GM23248 (cell line): ENCODE measurements around the gene NMT1. TPM values are rescaled to one million over a fixed set of nuclear protein-coding genes. Genes with fewer than 3 reads are reported as not detected.

ENCODE experiments used
- DNase-seq: peaks from one replicate; pipeline ENCODE4 v3.0.0-alpha.2; 2015
- H2AFZ ChIP-seq: fragments of 200-600 bp; sonication (generic); 2 replicates; pipeline ENCODE4 v1.6.1; 2016; ENCODE audit warnings: antibody characterized with exemption
- H3F3A ChIP-seq: fragments of 200-600 bp; sonication (generic); 2 replicates; pipeline ENCODE4 v1.6.1; 2016; ENCODE audit warnings: mild to moderate bottlenecking, antibody characterized with exemption, mixed run types; ENCODE audit not compliant: insufficient read depth
- H3K27ac ChIP-seq: fragments of 200-600 bp; sonication (generic); 2 replicates; pipeline ENCODE4 v1.5.1; 2016; ENCODE audit warnings: mild to moderate bottlenecking
- H3K27me3 ChIP-seq: fragments of 200-600 bp; sonication (generic); replicated peaks from 2 replicates; pipeline ENCODE4 v1.6.1; 2016; ENCODE audit warnings: mild to moderate bottlenecking; ENCODE audit not compliant: insufficient read depth
- H3K36me3 ChIP-seq: fragments of 200-600 bp; sonication (generic); 2 replicates; pipeline ENCODE4 v1.6.1; 2016; ENCODE audit warnings: low read depth, mild to moderate bottlenecking
- H3K4me1 ChIP-seq: fragments of 200-600 bp; sonication (generic); 2 replicates; pipeline ENCODE4 v1.6.1; 2016; ENCODE audit warnings: mild to moderate bottlenecking; ENCODE audit not compliant: insufficient read depth
- H3K4me2 ChIP-seq: fragments of 200-600 bp; sonication (generic); one replicate; pipeline ENCODE4 v1.6.1; 2016; ENCODE audit warnings: mild to moderate bottlenecking; ENCODE audit not compliant: unreplicated experiment
- H3K4me3 ChIP-seq: fragments of 200-600 bp; sonication (generic); 2 replicates; pipeline ENCODE4 v1.5.1; 2016; ENCODE audit warnings: mild to moderate bottlenecking
- H3K79me2 ChIP-seq: fragments of 200-600 bp; sonication (generic); 2 replicates; pipeline ENCODE4 v1.6.1; 2016; ENCODE audit warnings: mild to moderate bottlenecking; ENCODE audit not compliant: insufficient read depth
- H3K9ac ChIP-seq: fragments of 200-600 bp; sonication (generic); 2 replicates; pipeline ENCODE4 v1.6.1; 2016; ENCODE audit warnings: mild to moderate bottlenecking
- H3K9me2 ChIP-seq: fragments of 200-600 bp; sonication (generic); 2 replicates; pipeline ENCODE4 v1.6.1; 2016; ENCODE audit warnings: mixed run types, mild to moderate bottlenecking, moderate library complexity; ENCODE audit not compliant: insufficient read depth
- H3K9me3 ChIP-seq: fragments of 200-600 bp; sonication (generic); one replicate; pipeline ENCODE4 v1.6.1; 2017; ENCODE audit warnings: low read depth
- H4K20me1 ChIP-seq: fragments of 200-600 bp; sonication (generic); 2 replicates; pipeline ENCODE4 v1.6.0; 2016; ENCODE audit not compliant: insufficient read depth
- EZH2 ChIP-seq: fragments of 200-600 bp; sonication (generic); IDR thresholded peaks from 2 replicates; pipeline ENCODE4 v1.6.1; 2018; ENCODE audit warnings: antibody characterized with exemption, mild to moderate bottlenecking; ENCODE audit not compliant: insufficient read depth, poor library complexity, severe bottlenecking
- EZH2phosphoT487 ChIP-seq: fragments of 200-600 bp; sonication (generic); IDR thresholded peaks from 2 replicates; pipeline ENCODE4 v1.6.1; 2018; ENCODE audit warnings: antibody characterized with exemption, moderate library complexity, mild to moderate bottlenecking, low read depth; ENCODE audit not compliant: insufficient read depth
- WGBS, 2 experiments: methylation state at CpG; one replicate each; pipeline ENCODE4 v1.1.6; 2015 to 2017; ENCODE audit warnings: low lambda C conversion rate in 2 of 2, low coverage in 1 of 2; ENCODE audit errors: missing lambda C conversion rate in 2 of 2; 5-methylcytosine and 5-hydroxymethylcytosine counted together
- in situ Hi-C: fragments of 300-500 bp; cut with MboI; formaldehyde crosslinking; loops from 2 replicates; pipeline ENCODE4 v1.15.0; 2020
- polyA plus RNA-seq: library from polyadenylated mRNA; unstranded; fragments of >200 nt; fragmentation: Nextera tagmentation; extraction: Ambion mirVana; gene quantifications from 2 replicates; pipeline ENCODE4 v1.2.1, GENCODE V29; 2016
- total RNA-seq: library from RNA; depleted of rRNA; stranded (reverse); fragments of >200 nt; shearing (Covaris generic); gene quantifications from 2 replicates; pipeline ENCODE4 v1.2.3, GENCODE V29; 2014

The NMT1 gene
- total and polyA plus RNA-seq, 2 experiments from 2014 or later, result 61.8 to 95.7 TPM

- Histone ChIP-seq H3K9me2 (no peaks in the 10 kb centered on the region), H3K4me3 (no peak overlapping the region), H3K27me3 (no peaks in the 10 kb centered on the region), H3K4me1 (no peaks in the 10 kb centered on the region), H2AFZ (no peak overlapping the region), H3K79me2 (no peaks in the 10 kb centered on the region), H3K4me2 (no peak overlapping the region), H3K9ac (no peak overlapping the region), H3F3A (peaks cover 18% of the 10 kb centered on the region), H3K36me3 (no peaks in the 10 kb centered on the region), H3K27ac (no peak overlapping the region), H4K20me1 (no peaks in the 10 kb centered on the region), H3K9me3 (no peaks in the 10 kb centered on the region)
- 85 to 88% methylated on average over 11 of the region's 11 CpGs for WGBS, 2 experiments
- in situ Hi-C loops, result no loop called here
- DNase-seq, result no peak
- TF ChIP-seq EZH2phosphoT487, result no peak
- TF ChIP-seq EZH2, result no peak
Observed at GRCh38 chr17:45111850-45112249, 50.7 kb downstream of the NMT1 start.

DNA sequence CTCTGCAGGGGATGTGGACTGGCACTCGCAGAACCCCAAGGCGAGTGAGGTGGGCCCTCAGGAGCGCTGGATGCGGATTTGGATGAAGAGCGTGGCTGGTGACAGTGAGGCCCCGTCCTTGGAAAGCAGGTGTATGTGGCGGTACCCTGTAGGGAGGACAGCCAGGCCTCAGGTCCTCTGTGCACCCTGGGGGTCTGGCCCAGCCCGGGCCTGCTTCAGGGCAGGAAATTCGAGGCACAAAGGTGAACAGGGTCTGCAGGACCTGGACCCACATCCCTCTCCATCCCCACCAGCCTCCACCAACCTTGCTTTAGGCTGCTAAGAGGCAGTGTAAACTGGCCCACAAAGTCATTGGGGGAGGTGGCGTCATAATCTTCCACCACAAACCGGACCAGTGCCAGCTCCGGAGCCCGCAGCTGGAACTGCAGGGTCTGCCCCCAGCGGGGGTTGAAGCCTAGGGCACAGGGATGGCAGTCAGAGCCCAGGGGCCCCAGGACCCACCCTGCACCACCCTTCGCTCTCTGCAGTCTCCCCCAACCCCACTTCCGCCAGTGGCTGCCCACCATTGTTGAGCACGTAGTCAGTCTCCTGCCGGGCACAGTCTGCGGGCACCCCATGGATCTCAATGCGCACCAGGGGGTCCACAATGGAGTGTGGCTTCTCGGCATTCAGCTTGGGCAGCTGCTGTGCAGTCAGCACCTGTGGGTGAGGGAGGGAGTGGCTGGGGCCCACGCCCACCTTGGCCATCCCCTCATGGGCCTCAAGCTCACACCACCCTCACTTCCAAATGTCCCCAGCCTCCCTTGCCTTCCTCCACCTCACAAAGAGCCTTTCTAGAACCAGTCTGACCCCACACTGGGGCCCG lies 51.7 kb downstream of the NMT1 start:
- Histone ChIP-seq H3K4me3 (no peak overlapping the region), H3K27me3 (no peaks in the 10 kb centered on the region), H4K20me1 (no peaks in the 10 kb centered on the region), H3K9ac (no peak overlapping the region), H3K9me2 (no peaks in the 10 kb centered on the region), H2AFZ (no peak overlapping the region), H3F3A (peaks cover 18% of the 10 kb centered on the region), H3K4me2 (no peak overlapping the region), H3K4me1 (no peaks in the 10 kb centered on the region), H3K9me3 (no peaks in the 10 kb centered on the region), H3K36me3 (no peaks in the 10 kb centered on the region; the same call in 1 of the 2 replicates), H3K27ac (no peak overlapping the region), H3K79me2 (no peaks in the 10 kb centered on the region)
- DNase-seq, result no peak
- no peak for TF ChIP-seq EZH2phosphoT487
- no peak for TF ChIP-seq EZH2
- WGBS, 2 experiments, result 89 to 90% methylated on average over 22 to 23 of the region's 23 CpGs
- in situ Hi-C loops, result no loop called here

DNA sequence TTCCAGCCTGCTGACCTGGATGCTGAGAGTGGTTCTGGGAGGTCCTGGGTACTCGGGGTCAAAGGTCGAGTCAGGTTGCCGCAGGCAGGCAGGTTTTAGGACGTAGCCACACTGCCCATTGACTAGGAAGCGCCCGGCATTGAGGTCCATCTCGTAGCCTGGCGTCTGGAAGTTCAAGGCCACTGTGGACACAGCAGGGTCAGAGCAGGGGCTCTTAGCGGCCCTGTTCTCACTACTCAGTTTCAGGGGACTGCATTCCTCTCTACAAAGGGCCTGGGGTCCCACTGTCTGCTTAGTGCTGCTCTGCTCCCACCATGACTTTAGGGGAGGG lies 52.3 kb downstream of the NMT1 start:
- no peak for DNase-seq
- H3K9ac ChIP-seq, result no peak overlapping the region
- no peak overlapping the region for H3K4me3 ChIP-seq
- no peaks in the 10 kb centered on the region; the same call in 1 of the 2 replicates for H3K36me3 ChIP-seq
- H3K4me2 ChIP-seq, result no peak overlapping the region
- in situ Hi-C loops, result no loop called here
- H3K9me2 ChIP-seq, result no peaks in the 10 kb centered on the region
- WGBS, 2 experiments, result 84 to 86% methylated on average over 9 of the region's 9 CpGs
- no peak overlapping the region for H3K27ac ChIP-seq
- no peaks in the 10 kb centered on the region for H3K4me1 ChIP-seq
- H3F3A ChIP-seq, result peaks cover 18% of the 10 kb centered on the region
- H3K27me3 ChIP-seq, result no peaks in the 10 kb centered on the region
- H2AFZ ChIP-seq, result no peak overlapping the region
- TF ChIP-seq EZH2 (no peak), EZH2phosphoT487 (no peak)
- H3K9me3 ChIP-seq, result no peaks in the 10 kb centered on the region
- H3K79me2 ChIP-seq, result no peaks in the 10 kb centered on the region
- no peaks in the 10 kb centered on the region for H4K20me1 ChIP-seq

GRCh38 chr17:45114117-45114932 lies 53.2 kb downstream of the NMT1 start:
- H3K36me3 ChIP-seq, result no peaks in the 10 kb centered on the region; the same call in 1 of the 2 replicates
- no peaks in the 10 kb centered on the region for H3K79me2 ChIP-seq
- H3F3A ChIP-seq, result peaks cover 11% of the 10 kb centered on the region
- H3K27ac ChIP-seq, result no peak overlapping the region
- H3K27me3 ChIP-seq, result no peaks in the 10 kb centered on the region
- WGBS, 2 experiments, result 82 to 83% methylated on average over 14 to 19 of the region's 19 CpGs
- H3K4me2 ChIP-seq, result no peak overlapping the region
- H3K9me3 ChIP-seq, result no peaks in the 10 kb centered on the region
- H2AFZ ChIP-seq, result no peak overlapping the region
- H3K4me3 ChIP-seq, result no peak overlapping the region
- H3K9ac ChIP-seq, result no peak overlapping the region
- no peaks in the 10 kb centered on the region for H3K4me1 ChIP-seq
- no peak for DNase-seq
- TF ChIP-seq EZH2phosphoT487 (no peak), EZH2 (no peak)
- H3K9me2 ChIP-seq, result no peaks in the 10 kb centered on the region
- H4K20me1 ChIP-seq, result no peaks in the 10 kb centered on the region
- in situ Hi-C loops, result no loop called here
